Measurements from ENCODE around the gene SYNE2.

Gene SYNE2

DNA sequence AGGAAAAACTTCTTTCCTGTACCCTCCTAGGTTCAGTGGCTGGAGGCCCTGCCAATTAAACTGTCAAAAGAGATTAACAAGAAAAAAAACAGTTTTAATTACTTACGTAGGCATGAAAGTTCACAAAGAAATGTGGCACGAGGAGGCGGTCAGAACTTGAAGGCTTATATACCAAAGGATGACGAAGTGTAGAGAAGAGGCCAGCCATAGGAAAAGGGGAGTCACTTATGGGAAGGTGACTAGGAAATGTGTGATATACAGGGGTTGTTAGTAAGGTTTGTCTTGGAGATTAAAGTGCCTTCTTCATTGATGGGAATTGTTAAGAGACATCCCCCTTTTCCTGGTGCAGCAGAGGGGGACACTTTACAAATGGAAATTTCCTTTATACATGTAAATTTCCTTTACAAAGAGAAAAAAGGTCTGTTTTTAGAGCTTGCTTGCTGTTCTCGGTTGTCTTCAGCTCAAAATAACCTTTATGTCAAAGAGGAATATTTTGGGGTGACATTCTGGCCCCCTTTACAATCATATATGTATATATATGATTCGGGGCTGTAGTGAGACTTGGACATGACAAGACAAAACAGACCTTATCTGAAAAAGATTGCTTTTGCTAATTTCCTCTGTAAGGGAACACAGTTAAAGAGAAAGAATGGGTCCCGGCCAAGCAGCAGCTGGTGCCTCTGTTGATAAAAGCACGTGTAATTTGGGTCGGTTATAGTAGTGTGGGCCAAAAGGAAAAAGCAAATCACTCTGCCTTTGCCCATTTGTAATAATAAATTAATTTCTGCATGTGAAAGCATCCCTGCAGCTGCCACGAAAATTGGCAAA is 38.6 kb downstream of the SYNE2 start:
- TF ChIP-seq, protein P1, sequence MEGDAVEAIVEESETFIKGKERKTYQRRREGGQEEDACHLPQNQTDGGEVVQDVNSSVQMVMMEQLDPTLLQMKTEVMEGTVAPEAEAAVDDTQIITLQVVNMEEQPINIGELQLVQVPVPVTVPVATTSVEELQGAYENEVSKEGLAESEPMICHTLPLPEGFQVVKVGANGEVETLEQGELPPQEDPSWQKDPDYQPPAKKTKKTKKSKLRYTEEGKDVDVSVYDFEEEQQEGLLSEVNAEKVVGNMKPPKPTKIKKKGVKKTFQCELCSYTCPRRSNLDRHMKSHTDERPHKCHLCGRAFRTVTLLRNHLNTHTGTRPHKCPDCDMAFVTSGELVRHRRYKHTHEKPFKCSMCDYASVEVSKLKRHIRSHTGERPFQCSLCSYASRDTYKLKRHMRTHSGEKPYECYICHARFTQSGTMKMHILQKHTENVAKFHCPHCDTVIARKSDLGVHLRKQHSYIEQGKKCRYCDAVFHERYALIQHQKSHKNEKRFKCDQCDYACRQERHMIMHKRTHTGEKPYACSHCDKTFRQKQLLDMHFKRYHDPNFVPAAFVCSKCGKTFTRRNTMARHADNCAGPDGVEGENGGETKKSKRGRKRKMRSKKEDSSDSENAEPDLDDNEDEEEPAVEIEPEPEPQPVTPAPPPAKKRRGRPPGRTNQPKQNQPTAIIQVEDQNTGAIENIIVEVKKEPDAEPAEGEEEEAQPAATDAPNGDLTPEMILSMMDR (IDR thresholded peaks at IDR 0.05): no peak
- Histone ChIP-seq H3K9me3 (no peaks in the 10 kb centered on the region), H3K4me3 (ENCODE audit: low read depth in 1 of 2, low read length in 1 of 2) (no peak overlapping the region), H3K36me3 (no peaks in the 10 kb centered on the region), H3K27ac (no peak overlapping the region), H3K4me1 (ENCODE audit: control insufficient read depth in 1 of 2, insufficient read depth in 1 of 2, low read depth in 1 of 2, low read length in 1 of 2) (no peaks in the 10 kb centered on the region), H3K27me3 (peaks cover 61% of the 10 kb centered on the region)

DNA sequence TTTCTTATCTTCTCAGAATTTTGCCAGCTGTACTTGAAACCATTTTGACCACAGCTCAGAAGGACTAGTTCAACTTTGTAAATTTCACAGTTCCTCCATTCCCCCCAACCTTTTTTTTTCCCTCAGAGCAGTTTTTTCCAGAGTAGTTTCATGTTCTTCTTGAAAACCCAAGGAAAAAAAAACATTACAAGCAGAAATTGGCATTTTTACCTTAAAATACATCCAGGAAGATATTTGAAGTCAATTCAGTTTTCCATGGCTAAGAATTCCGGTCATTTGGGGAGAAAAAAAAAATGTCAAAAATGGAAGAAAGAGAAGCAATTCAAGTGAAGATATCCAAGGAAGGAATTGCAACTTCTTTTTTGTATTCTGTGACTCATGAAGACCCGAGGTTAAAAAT is 39.5 kb downstream of the SYNE2 start:
- H3K4me3 ChIP-seq (ENCODE audit: low read depth in 1 of 2, low read length in 1 of 2): no peak overlapping the region
- peaks cover 70% of the 10 kb centered on the region for H3K27me3 ChIP-seq
- H3K27ac ChIP-seq: no peak overlapping the region
- H3K36me3 ChIP-seq: no peaks in the 10 kb centered on the region
- TF ChIP-seq, protein P1 (IDR thresholded peaks at IDR 0.05): no peak
- H3K4me1 ChIP-seq (ENCODE audit: control insufficient read depth in 1 of 2, insufficient read depth in 1 of 2, low read depth in 1 of 2, low read length in 1 of 2): no peaks in the 10 kb centered on the region
- no peaks in the 10 kb centered on the region for H3K9me3 ChIP-seq

DNA sequence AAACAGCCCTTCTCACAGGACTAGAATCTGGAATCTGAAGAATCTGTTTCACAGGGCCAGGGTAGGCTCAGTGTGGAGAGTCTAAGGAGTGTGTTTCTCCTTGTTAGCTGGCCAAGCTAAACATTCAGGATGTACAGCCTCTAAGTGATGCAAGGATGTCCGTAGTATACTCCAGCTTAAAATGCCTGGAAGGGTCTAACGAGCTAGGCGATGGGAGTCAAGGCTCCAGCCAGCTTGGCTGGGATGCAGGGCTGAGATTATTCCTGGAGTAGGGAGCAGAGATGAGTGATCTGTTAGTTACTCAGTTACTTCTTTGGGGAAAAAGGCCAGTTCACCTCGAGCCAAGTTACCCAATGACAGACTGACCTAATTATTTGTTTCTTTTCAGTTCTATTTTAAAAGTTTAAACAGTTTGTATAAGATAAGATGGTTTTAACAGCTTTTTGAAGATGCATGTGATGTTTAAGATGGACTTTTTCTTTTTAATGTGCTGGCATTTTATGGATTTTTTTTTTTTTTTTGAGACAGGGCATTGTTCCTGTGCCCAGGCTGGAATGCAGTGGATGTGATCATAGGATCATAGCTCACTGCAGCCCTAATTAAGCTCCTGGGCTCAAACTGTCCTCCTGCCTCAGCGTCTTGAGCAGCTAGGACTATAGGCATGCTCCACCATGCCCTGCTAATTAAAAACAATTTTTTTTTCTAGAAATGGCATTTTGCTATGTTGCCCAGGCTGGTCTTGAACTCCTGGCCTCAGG is 41.1 kb downstream of the SYNE2 start:
- TF ChIP-seq, protein P1 (IDR thresholded peaks at IDR 0.05): no peak
- Histone ChIP-seq H3K27me3 (peaks cover 84% of the 10 kb centered on the region), H3K36me3 (no peaks in the 10 kb centered on the region), H3K4me1 (ENCODE audit: control insufficient read depth in 1 of 2, insufficient read depth in 1 of 2, low read depth in 1 of 2, low read length in 1 of 2) (no peaks in the 10 kb centered on the region), H3K9me3 (no peaks in the 10 kb centered on the region), H3K27ac (no peak overlapping the region), H3K4me3 (ENCODE audit: low read depth in 1 of 2, low read length in 1 of 2) (no peak overlapping the region)

DNA sequence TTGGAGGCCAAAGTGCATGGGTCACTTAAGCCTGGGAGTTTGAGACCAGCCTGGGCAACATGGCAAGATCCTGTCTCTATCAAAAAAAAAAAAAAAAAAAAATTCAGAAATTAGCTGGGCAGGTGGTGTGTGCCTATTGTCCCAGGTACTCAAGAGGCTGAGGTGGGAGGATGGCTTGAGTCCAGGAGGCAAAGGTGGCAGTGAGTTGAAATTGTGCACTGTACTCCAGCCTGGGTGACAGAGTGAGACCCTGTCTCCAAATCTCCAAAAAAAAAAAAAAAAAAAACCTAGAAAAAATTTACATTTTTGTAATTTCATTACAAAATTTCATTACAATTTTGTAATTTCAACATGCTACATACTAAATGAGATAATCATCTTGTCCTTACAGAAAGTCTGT is 42.7 kb downstream of the SYNE2 start:
- H3K4me1 ChIP-seq (ENCODE audit: control insufficient read depth in 1 of 2, insufficient read depth in 1 of 2, low read depth in 1 of 2, low read length in 1 of 2): peaks cover 10 to 14% of the 10 kb centered on the region in 2 experiments
- H3K36me3 ChIP-seq: no peaks in the 10 kb centered on the region
- H3K4me3 ChIP-seq (ENCODE audit: low read depth in 1 of 2, low read length in 1 of 2): no peak overlapping the region
- TF ChIP-seq, protein P1 (IDR thresholded peaks at IDR 0.05): no peak
- H3K27me3 ChIP-seq: peaks cover 78% of the 10 kb centered on the region
- H3K27ac ChIP-seq: no peak overlapping the region
- H3K9me3 ChIP-seq: no peaks in the 10 kb centered on the region

DNA sequence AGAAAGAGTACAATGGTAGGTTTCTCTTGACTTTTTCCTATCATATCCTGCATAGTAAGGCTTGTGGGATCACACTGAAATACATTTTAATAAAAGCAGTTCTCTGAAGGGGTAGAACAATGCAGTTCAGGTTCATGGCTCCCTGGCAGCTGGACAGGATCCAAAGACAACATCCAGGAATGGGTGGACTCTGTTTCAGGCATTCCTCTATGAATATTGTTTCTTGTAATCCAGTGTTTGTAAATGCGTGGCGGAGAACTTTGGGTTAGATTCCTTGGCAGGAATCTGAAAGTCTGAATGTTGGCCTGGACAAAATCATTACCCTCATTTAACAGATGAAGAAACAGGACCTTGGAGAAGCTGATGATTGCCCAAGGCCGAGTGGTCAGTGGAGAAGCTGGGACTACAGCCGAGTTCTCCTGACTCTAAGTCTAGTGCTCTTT is 43.5 kb downstream of the SYNE2 start:
- TF ChIP-seq, protein P1 (IDR thresholded peaks at IDR 0.05): no peak
- H3K4me1 ChIP-seq (ENCODE audit: control insufficient read depth in 1 of 2, insufficient read depth in 1 of 2, low read depth in 1 of 2, low read length in 1 of 2): peaks cover 18 to 22% of the 10 kb centered on the region in 2 experiments
- H3K27me3 ChIP-seq: peaks cover 71% of the 10 kb centered on the region
- no peak overlapping the region for H3K4me3 ChIP-seq (ENCODE audit: low read depth in 1 of 2, low read length in 1 of 2)
- no peak overlapping the region for H3K27ac ChIP-seq
- no peaks in the 10 kb centered on the region for H3K9me3 ChIP-seq
- H3K36me3 ChIP-seq: no peaks in the 10 kb centered on the region
